NCI-H748 (cell line): ENCODE data around the gene FNIP2.
A peak's percentile ranks its signal among the peaks of the same experiment; 100 is the strongest.

ENCODE experiments used
- DNase-seq: peaks from one replicate; lab custom pipeline; 2025; ENCODE audit not compliant: unreplicated experiment; lab: John Stamatoyannopoulos, UW

FNIP2 gene

GRCh38 chr4:158835226-158836001 is 66.6 kb downstream of the FNIP2 start:
- no peak for DNase-seq

GRCh38 chr4:158836002-158836369 is 67.2 kb downstream of the FNIP2 start:
- no peak for DNase-seq

GRCh38 chr4:158836828-158837449 is 68.1 kb downstream of the FNIP2 start:
- DNase-seq = no peak

GRCh38 chr4:158837527-158838141 is 68.8 kb downstream of the FNIP2 start:
- DNase-seq = no peak

- DNase-seq = no peak
Observed at GRCh38 chr4:158840131-158840530, 71.3 kb downstream of the FNIP2 start.

GRCh38 chr4:158841540-158841939 is 72.7 kb downstream of the FNIP2 start:
- no peak for DNase-seq

- no peak for DNase-seq
Observed at GRCh38 chr4:158845311-158846041, 76.7 kb downstream of the FNIP2 start.

GRCh38 chr4:158847535-158847934 is 78.7 kb downstream of the FNIP2 start:
- DNase-seq = no peak

GRCh38 chr4:158849681-158850080 is 80.9 kb downstream of the FNIP2 start:
- DNase-seq = no peak

GRCh38 chr4:158850371-158850770 is 81.5 kb downstream of the FNIP2 start:
- no peak for DNase-seq

- DNase-seq = peak; percentile 12
Observed at GRCh38 chr4:158850800-158851644, 82.2 kb downstream of the FNIP2 start.

- DNase-seq = no peak
Observed at GRCh38 chr4:158854236-158854635, 85.4 kb downstream of the FNIP2 start.

GRCh38 chr4:158856852-158857251 is 88.0 kb downstream of the FNIP2 start:
- DNase-seq = peak; percentile 50

GRCh38 chr4:158857951-158858350 is 89.1 kb downstream of the FNIP2 start:
- DNase-seq = no peak

- no peak for DNase-seq
Observed at GRCh38 chr4:158858410-158859199, 89.8 kb downstream of the FNIP2 start.

GRCh38 chr4:158859661-158860060 is 90.8 kb downstream of the FNIP2 start:
- no peak for DNase-seq

- no peak for DNase-seq
Observed at GRCh38 chr4:158860856-158861255, 92.0 kb downstream of the FNIP2 start.

GRCh38 chr4:158861281-158861680 is 92.5 kb downstream of the FNIP2 start:
- no peak for DNase-seq

- no peak for DNase-seq
Observed at GRCh38 chr4:158861766-158862165, 92.9 kb downstream of the FNIP2 start.

- DNase-seq = peak; percentile 17
Observed at GRCh38 chr4:158863296-158863695, 94.5 kb downstream of the FNIP2 start.
